ENCODE measurements around the gene CYP1A2.
"Not testable (repeated sequence)": the region's sequence is repeated elsewhere in the genome, so short reads cannot be mapped to it uniquely, and the experiment has no call there.

Gene CYP1A2

GRCh38 chr15:74738239-74738638, 10.4 kb upstream of the CYP1A2 start:
- DNase-seq (ENCODE audit: low read depth, low spot score) = not testable (repeated sequence)

GRCh38 chr15:74742422-74742821, 6.2 kb upstream of the CYP1A2 start:
- no peak for DNase-seq (ENCODE audit: low read depth, low spot score)

DNA sequence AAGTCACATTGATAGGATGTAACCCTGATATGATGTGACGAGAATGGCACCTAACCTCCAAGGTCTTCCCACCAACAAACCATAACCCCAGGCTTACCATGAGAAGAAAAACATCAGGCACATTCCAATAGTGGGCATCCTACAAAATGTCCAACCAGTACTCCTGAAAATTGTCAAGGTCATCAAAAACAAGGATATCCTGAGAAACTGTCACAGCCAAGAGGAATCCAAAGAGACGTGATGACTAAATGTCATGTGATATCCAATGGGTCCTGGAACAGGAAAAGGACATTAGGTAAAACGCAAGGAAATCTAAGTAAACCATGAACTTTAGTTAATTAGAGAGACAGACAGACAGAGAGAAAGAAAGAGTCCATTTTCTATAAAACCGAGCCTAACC, 2.3 kb upstream of the CYP1A2 start:
- no peak for DNase-seq (ENCODE audit: low read depth, low spot score)

DNA sequence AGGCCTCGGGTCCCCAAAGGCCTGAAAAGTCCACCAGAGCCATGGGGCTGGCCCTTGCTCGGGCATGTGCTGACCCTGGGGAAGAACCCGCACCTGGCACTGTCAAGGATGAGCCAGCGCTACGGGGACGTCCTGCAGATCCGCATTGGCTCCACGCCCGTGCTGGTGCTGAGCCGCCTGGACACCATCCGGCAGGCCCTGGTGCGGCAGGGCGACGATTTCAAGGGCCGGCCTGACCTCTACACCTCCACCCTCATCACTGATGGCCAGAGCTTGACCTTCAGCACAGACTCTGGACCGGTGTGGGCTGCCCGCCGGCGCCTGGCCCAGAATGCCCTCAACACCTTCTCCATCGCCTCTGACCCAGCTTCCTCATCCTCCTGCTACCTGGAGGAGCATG, 1.2 kb downstream of the CYP1A2 start:
- DNase-seq (ENCODE audit: low read depth, low spot score) = no peak

- DNase-seq (ENCODE audit: low read depth, low spot score) = no peak
Measured at GRCh38 chr15:74750751-74751150, 2.1 kb downstream of the CYP1A2 start.

GRCh38 chr15:74752011-74752410, 3.4 kb downstream of the CYP1A2 start:
- no peak for DNase-seq (ENCODE audit: low read depth, low spot score)

GRCh38 chr15:74752531-74752930, 3.9 kb downstream of the CYP1A2 start:
- DNase-seq (ENCODE audit: low read depth, low spot score) = no peak

DNA sequence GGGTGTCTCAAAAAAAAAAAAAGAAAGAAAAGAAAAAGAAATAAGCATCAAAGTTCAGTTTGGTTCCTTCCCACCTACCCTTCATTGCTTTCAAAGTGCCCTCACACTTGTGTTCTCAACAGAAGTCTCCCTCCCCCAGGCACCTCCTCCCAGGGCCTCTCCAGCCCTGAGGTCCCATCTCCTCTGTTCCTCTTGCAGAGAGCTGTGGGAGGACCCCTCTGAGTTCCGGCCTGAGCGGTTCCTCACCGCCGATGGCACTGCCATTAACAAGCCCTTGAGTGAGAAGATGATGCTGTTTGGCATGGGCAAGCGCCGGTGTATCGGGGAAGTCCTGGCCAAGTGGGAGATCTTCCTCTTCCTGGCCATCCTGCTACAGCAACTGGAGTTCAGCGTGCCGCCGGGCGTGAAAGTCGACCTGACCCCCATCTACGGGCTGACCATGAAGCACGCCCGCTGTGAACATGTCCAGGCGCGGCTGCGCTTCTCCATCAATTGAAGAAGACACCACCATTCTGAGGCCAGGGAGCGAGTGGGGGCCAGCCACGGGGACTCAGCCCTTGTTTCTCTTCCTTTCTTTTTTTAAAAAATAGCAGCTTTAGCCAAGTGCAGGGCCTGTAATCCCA, 6.1 kb downstream of the CYP1A2 start:
- no peak for DNase-seq (ENCODE audit: low read depth, low spot score)

- no peak for DNase-seq (ENCODE audit: low read depth, low spot score)
Measured at GRCh38 chr15:74758736-74759135, 10.1 kb downstream of the CYP1A2 start.

- no peak for DNase-seq (ENCODE audit: low read depth, low spot score)
Measured at GRCh38 chr15:74762791-74763150, 14.1 kb downstream of the CYP1A2 start.

- no peak for DNase-seq (ENCODE audit: low read depth, low spot score)
Measured at GRCh38 chr15:74763416-74763815, 14.8 kb downstream of the CYP1A2 start.

GRCh38 chr15:74767167-74768098, 18.8 kb downstream of the CYP1A2 start:
- DNase-seq (ENCODE audit: low read depth, low spot score) = no peak

GRCh38 chr15:74768099-74768770, 19.6 kb downstream of the CYP1A2 start:
- DNase-seq (ENCODE audit: low read depth, low spot score) = no peak

- no peak for DNase-seq (ENCODE audit: low read depth, low spot score)
Measured at GRCh38 chr15:74768771-74769342, 20.2 kb downstream of the CYP1A2 start.

- DNase-seq (ENCODE audit: low read depth, low spot score) = no peak
Measured at GRCh38 chr15:74769463-74770025, 20.9 kb downstream of the CYP1A2 start.

- no peak for DNase-seq (ENCODE audit: low read depth, low spot score)
Measured at GRCh38 chr15:74770211-74770903, 21.7 kb downstream of the CYP1A2 start.

- DNase-seq (ENCODE audit: low read depth, low spot score) = no peak
Measured at GRCh38 chr15:74773329-74773728, 24.7 kb downstream of the CYP1A2 start.

- no peak for DNase-seq (ENCODE audit: low read depth, low spot score)
Measured at GRCh38 chr15:74773731-74774252, 25.1 kb downstream of the CYP1A2 start.

- DNase-seq (ENCODE audit: low read depth, low spot score) = no peak
Measured at GRCh38 chr15:74775132-74775562, 26.5 kb downstream of the CYP1A2 start.

GRCh38 chr15:74775894-74776293, 27.2 kb downstream of the CYP1A2 start:
- no peak for DNase-seq (ENCODE audit: low read depth, low spot score)

Data from smooth muscle cell of the brain vasculature (primary cell).